Activated T-cell treated with anti-CD3 and anti-CD28 coated beads for 24 hours (primary cell): ENCODE measurements around the gene NAA30.
"Not testable (repeated sequence)": the region's sequence is repeated elsewhere in the genome, so short reads cannot be mapped to it uniquely, and the experiment has no call there.

ENCODE experiments used
- DNase-seq: peaks from one replicate; pipeline ENCODE4 v3.0.0-alpha.2; 2020; ENCODE audit warnings: low read depth

NAA30 gene

GRCh38 chr14:57390037-57390805, at the start of gene NAA30:
Gene NAA30 (plus strand): TSS chr14:57390586. CDS start chr14:57390958, 372 bp downstream.
- DNase-seq: peak; percentile 89

- DNase-seq: not testable (repeated sequence)
These were observed 46.7 kb upstream of the NAA30 start for GRCh38 chr14:57343545-57344297.

GRCh38 chr14:57345106-57345505, 45.3 kb upstream of the NAA30 start:
- DNase-seq: no peak

GRCh38 chr14:57346741-57347140, 43.6 kb upstream of the NAA30 start:
- DNase-seq: no peak

- DNase-seq: no peak
These were observed 37.8 kb upstream of the NAA30 start for GRCh38 chr14:57352396-57353170.

GRCh38 chr14:57355081-57355800, 35.1 kb upstream of the NAA30 start:
- no peak for DNase-seq

GRCh38 chr14:57362361-57362760, 28.0 kb upstream of the NAA30 start:
- DNase-seq: no peak

- DNase-seq: no peak
These were observed 25.5 kb upstream of the NAA30 start for GRCh38 chr14:57364659-57365450.

GRCh38 chr14:57370187-57370586, 20.2 kb upstream of the NAA30 start:
- not testable (repeated sequence) for DNase-seq

GRCh38 chr14:57371013-57371412, 19.4 kb upstream of the NAA30 start:
- DNase-seq: no peak

- DNase-seq: no peak
These were observed 15.2 kb upstream of the NAA30 start for GRCh38 chr14:57375156-57375555.

GRCh38 chr14:57378661-57379060, 11.7 kb upstream of the NAA30 start:
- DNase-seq: no peak

- no peak for DNase-seq
These were observed 9.5 kb upstream of the NAA30 start for GRCh38 chr14:57380935-57381334.

- no peak for DNase-seq
These were observed 8.1 kb upstream of the NAA30 start for GRCh38 chr14:57382283-57382682.

GRCh38 chr14:57383125-57383745, 7.2 kb upstream of the NAA30 start:
- no peak for DNase-seq

- DNase-seq: no peak
These were observed 2.3 kb upstream of the NAA30 start for GRCh38 chr14:57388067-57388466.

GRCh38 chr14:57389646-57390036, 745 bp upstream of the NAA30 start:
- peak; percentile 2 for DNase-seq

- peak; percentile 14 for DNase-seq
These were observed 575 bp downstream of the NAA30 start for GRCh38 chr14:57390806-57391516.

- no peak for DNase-seq
These were observed 1.3 kb downstream of the NAA30 start for GRCh38 chr14:57391517-57392195.
